Small intestine (tissue), 7 donors: ENCODE results near the gene TGIF2. TPM values are rescaled to one million over a fixed set of nuclear protein-coding genes. Genes with fewer than 3 reads are reported as not detected.
A peak's percentile ranks its signal among the peaks of the same experiment; 100 is the strongest.

ENCODE experiments used
- DNase-seq, 2 donors: peaks; one replicate each; pipeline versions ENCODE4 v3.0.0 to v3.0.0-alpha.2; 2013
- FAIRE-seq: peaks from 2 replicates; lab custom pipeline; 2012; peaks lifted over from hg19 to GRCh38; lab: Jason Lieb, UNC
- H3K27ac ChIP-seq, 3 donors: one replicate each; pipeline ENCODE4 v1.5.1; 2013; ENCODE audit warnings: low read length in 2 of 3, mild to moderate bottlenecking in 2 of 3, control low read depth in 1 of 3, inconsistent platforms in 1 of 3, low read depth in 1 of 3, moderate library complexity in 1 of 3
- H3K27me3 ChIP-seq, 3 donors: one replicate each; pipeline ENCODE4 v1.6.1; 2013; ENCODE audit warnings: low read length in 3 of 3, inconsistent platforms in 1 of 3; ENCODE audit not compliant: control insufficient read depth in 3 of 3, insufficient read depth in 3 of 3
- H3K36me3 ChIP-seq, 3 donors: one replicate each; pipeline ENCODE4 v1.6.1; 2013; ENCODE audit warnings: low read length in 3 of 3, inconsistent platforms in 1 of 3, low read depth in 1 of 3, mild to moderate bottlenecking in 1 of 3, moderate library complexity in 1 of 3; ENCODE audit not compliant: control insufficient read depth in 3 of 3, insufficient read depth in 2 of 3
- H3K4me1 ChIP-seq, 3 donors: one replicate each; pipeline ENCODE4 v1.6.1; 2013; ENCODE audit warnings: low read length in 2 of 3, inconsistent platforms in 1 of 3, low read depth in 1 of 3, mild to moderate bottlenecking in 1 of 3, moderate library complexity in 1 of 3; ENCODE audit not compliant: control insufficient read depth in 3 of 3, insufficient read depth in 2 of 3
- H3K4me3 ChIP-seq, 3 donors: one replicate each; pipeline ENCODE4 v1.5.1; 2013; ENCODE audit warnings: low read length in 3 of 3, control low read depth in 1 of 3, inconsistent platforms in 1 of 3, low read depth in 1 of 3, mild to moderate bottlenecking in 1 of 3, moderate library complexity in 1 of 3
- H3K9me3 ChIP-seq, 2 donors: one replicate each; pipeline ENCODE4 v1.6.1; 2013; ENCODE audit warnings: low read depth in 1 of 2, low read length in 1 of 2; ENCODE audit not compliant: control insufficient read depth in 2 of 2, insufficient read depth in 1 of 2
- WGBS, 3 donors: extraction: QIAGEN DNeasy Blood & Tissue Kit; methylation state at CpG; one replicate each; pipeline ENCODE4 v1.1.7; 2013; 5-methylcytosine and 5-hydroxymethylcytosine counted together
- polyA plus RNA-seq, 4 donors: library from polyadenylated mRNA; stranded (reverse) in 3 of 4; unstranded in 1 of 4; fragments of 200-250 nt in 3 of 4; fragments of 120-200 nt in 1 of 4; gene quantifications; one replicate each; pipeline versions ENCODE4 v1.2.1 to v1.2.3, GENCODE V29; 2013
- donor health status: healthy with polysubstance abuse.
- donor health status: control.
- donor health status: control.
- donor health status: Bipolar disorder and iron deficiency.
- donor health status: healthy.

TGIF2 gene
- polyA plus RNA-seq, 4 donors = 0.45 to 46.9 (median 5.5) TPM

DNA sequence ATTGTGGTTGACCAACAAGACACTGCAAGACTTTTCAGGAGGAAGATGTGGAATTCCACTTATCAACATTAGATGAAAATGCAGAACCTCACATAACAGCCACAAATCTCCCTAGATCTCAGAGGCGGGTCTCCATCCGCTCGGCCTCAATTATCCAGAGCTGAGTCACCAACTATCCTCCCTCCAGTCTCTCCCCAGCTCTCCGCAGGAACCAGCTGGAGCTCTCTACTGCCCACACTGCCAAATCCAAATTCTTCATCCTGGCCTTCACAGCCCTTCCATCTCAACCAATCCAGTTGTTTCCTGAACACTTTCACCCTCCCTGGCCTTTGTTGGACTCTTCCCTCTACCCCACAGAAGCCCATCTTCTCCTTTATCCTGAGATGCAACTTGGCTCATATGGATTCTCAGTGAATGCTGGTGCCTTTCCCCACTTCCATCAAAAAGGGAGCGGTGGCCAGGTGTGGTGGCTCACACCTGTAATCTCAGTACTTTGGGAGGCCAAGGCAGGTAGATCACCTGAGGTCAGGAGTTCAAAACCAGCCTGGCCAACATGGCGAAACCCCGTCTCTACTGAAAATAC is 3.5 kb upstream of the TGIF2 start:
- H3K4me1 ChIP-seq = peaks cover 0 to 20% (median 0%) of the 10 kb centered on the region in 3 donors
- no peaks in the 10 kb centered on the region for H3K27me3 ChIP-seq
- no peaks in the 10 kb centered on the region for H3K36me3 ChIP-seq
- H3K4me3 ChIP-seq = no peak overlapping the region
- H3K9me3 ChIP-seq = peaks cover 0 to 8% of the 10 kb centered on the region in 2 donors
- DNase-seq (no peak), FAIRE-seq (no peak)
- 77 to 79% (median 78%) methylated on average over 7 of the region's 7 CpGs for WGBS, 3 donors
- H3K27ac ChIP-seq = no peak overlapping the region

DNA sequence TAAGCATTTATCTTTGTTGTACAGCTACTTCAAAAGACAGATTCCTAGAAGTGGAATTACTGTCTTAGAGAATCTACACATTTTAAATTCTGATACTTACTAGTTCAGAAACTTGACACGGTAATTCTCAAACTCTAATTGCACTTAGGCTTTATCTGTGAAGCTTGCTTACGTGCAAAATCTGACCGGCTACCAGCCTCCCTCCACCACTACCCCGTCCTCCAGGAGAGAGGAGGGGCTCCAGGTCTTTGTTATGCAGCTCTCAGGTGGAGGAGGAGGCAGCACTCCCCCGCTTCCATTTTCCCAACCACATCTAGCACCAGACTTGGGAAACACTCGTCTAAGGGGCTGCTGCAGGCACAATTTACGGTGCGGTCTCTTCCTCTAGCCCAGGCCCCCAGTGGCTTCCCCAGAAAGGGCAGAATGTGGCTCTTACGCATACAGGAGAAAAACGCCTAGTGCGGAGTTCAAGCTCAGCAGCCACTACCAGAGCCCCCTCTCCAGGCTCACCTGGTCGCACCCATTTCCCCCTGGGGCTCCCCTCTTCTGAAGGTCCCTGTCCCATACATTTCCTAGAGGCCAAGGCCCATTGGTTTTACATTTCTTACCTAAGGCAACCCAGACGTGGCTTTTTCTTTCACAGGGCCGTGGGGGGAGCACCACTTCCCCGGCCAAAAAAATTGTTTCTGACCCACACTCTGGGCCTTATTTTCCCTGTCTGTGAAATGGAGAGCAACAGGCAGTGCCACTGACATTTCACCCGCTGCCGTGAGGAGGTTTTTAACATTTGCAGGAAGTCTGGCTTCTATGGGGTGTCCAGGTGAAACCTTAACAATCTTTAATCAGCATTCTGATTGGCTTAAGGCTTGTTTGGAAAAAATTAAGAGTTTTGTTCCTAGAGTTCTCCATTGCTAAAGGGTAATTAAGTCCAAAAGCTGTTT is 1.6 kb upstream of the TGIF2 start:
- no peaks in the 10 kb centered on the region for H3K27me3 ChIP-seq
- peaks cover 0 to 34% (median 5%) of the 10 kb centered on the region in 3 donors for H3K4me1 ChIP-seq
- peaks cover 0 to 6% (median 0%) of the 10 kb centered on the region in 3 donors for H3K36me3 ChIP-seq
- H3K27ac ChIP-seq = peak overlapping the region in 2 of 3 donors; percentile 91 to 95
- H3K4me3 ChIP-seq = peak overlapping the region in 1 of 3 donors; percentile 52
- H3K9me3 ChIP-seq = no peaks in the 10 kb centered on the region
- WGBS, 3 donors = 64 to 70% (median 67%) methylated on average over 17 of the region's 17 CpGs
- DNase-seq (peak in 1 of 2 donors; percentile 61), FAIRE-seq (no peak)

- Histone ChIP-seq H3K9me3 (no peaks in the 10 kb centered on the region), H3K4me1 (peaks cover 0 to 35% (median 5%) of the 10 kb centered on the region in 3 donors), H3K27me3 (no peaks in the 10 kb centered on the region), H3K4me3 (peak overlapping the region in 2 of 3 donors; percentile 52 to 82), H3K27ac (peak overlapping the region; percentile 27 to 95 (median 91)), H3K36me3 (peaks cover 0 to 7% (median 0%) of the 10 kb centered on the region in 3 donors)
- DNase-seq (peak; percentile 57 to 78), FAIRE-seq (no peak)
- WGBS, 3 donors = 12 to 14% (median 13%) methylated on average over 20 of the region's 20 CpGs
Measured at GRCh38 chr20:36572701-36573102, 695 bp upstream of the TGIF2 start.

DNA sequence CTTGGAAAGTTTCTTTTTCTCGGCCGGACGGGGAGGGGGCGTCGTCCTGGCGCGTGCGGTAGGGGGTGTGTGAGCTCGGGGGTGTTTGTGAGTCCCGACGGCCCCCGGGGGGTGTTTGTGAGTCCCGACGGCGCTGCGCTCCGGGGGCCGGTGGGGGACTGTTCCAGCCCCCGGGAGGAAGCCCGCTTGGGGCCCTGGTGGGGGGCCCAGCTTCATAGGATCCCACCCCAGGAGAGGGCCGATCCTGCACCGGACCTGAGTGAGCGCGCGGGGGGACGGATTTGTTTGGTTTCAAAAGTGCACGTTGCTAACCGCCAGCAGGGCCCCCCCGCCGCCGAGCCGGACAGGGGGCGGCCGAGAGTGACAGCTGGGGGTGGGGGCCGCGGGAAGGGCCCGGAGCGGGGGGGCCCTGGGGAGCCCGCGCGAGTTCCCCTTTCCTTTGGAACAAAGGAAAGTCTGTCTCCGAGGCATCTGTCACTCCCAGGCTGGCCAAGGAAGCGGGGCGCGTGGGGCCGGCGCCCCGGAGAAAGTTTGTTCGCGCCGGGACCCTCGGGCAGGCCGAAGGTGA is 485 bp downstream of the TGIF2 start:
- no peaks in the 10 kb centered on the region for H3K27me3 ChIP-seq
- H3K36me3 ChIP-seq = peaks cover 0 to 17% (median 0%) of the 10 kb centered on the region in 3 donors
- FAIRE-seq (no peak), DNase-seq (peak in 1 of 2 donors; percentile 63)
- H3K9me3 ChIP-seq = no peaks in the 10 kb centered on the region
- 0 to 1% (median 0%) methylated on average over 33 to 53 of the region's 53 CpGs for WGBS, 3 donors
- H3K4me1 ChIP-seq = peaks cover 0 to 47% (median 5%) of the 10 kb centered on the region in 3 donors
- H3K27ac ChIP-seq = peak overlapping the region; percentile 89 to 99 (median 91)
- H3K4me3 ChIP-seq = peak overlapping the region; percentile 82 to 97 (median 82)

DNA sequence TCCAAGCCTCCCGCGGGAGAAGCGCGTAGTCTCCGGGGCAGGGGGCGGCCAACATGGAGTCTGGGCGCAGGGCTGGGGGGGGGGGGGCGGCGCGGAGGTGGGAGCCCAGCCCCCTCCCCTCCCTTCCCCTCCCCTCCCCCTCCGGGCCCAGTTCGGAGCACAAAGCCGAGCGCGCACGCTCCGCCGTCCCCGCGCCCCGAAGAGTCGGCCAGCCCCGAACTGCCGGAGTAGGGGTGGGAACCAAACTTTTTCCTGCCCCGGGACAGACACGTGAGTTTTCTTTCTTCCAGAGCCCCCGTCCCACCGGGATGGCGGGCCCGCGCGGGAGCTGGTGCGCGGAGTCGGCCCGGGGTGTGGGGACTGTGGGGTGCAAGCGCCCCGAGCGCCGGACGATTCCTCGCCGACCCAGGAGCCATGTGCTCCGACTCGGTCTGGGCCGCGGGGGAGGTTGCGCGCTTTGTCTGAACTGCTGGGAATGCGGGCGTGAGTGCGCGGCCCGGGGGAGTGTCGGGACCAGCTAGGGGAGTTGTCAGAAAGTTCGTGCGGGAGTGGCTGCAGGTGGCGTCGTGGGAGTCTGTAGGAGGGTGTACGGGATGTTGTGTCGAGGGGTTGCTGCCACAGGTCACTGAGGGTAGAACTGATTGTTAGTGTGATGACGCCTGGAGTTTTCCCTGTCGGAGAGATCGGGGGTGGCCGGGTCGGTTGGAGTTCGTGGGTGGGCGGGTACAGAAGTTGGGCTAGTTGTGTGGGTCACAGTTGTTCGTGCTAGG is 1.2 kb downstream of the TGIF2 start:
- H3K36me3 ChIP-seq = peaks cover 2 to 23% (median 3%) of the 10 kb centered on the region in 3 donors
- 0 to 1% (median 1%) methylated on average over 40 to 65 of the region's 69 CpGs for WGBS, 3 donors
- peak overlapping the region; percentile 82 to 97 (median 82) for H3K4me3 ChIP-seq
- H3K9me3 ChIP-seq = no peaks in the 10 kb centered on the region
- H3K27ac ChIP-seq = peak overlapping the region; percentile 17 to 99 (median 91)
- H3K4me1 ChIP-seq = peaks cover 0 to 52% (median 5%) of the 10 kb centered on the region in 3 donors
- no peaks in the 10 kb centered on the region for H3K27me3 ChIP-seq
- FAIRE-seq (no peak), DNase-seq (peak; percentile 49 to 84)

GRCh38 chr20:36576081-36576445 is 2.7 kb downstream of the TGIF2 start:
- FAIRE-seq (no peak), DNase-seq (peak in 1 of 2 donors; percentile 51)
- WGBS, 3 donors = 17 to 32% (median 31%) methylated on average over 1 of the region's 1 CpG
- H3K36me3 ChIP-seq = peaks cover 4 to 34% (median 10%) of the 10 kb centered on the region in 3 donors
- no peak overlapping the region for H3K4me3 ChIP-seq
- no peaks in the 10 kb centered on the region for H3K27me3 ChIP-seq
- peak overlapping the region in 1 of 3 donors; percentile 99 for H3K27ac ChIP-seq
- peaks cover 0 to 64% (median 5%) of the 10 kb centered on the region in 3 donors for H3K4me1 ChIP-seq
- H3K9me3 ChIP-seq = no peaks in the 10 kb centered on the region

- no peaks in the 10 kb centered on the region for H3K27me3 ChIP-seq
- peaks cover 4 to 56% (median 10%) of the 10 kb centered on the region in 3 donors for H3K36me3 ChIP-seq
- WGBS, 3 donors = 89 to 92% (median 91%) methylated on average over 15 of the region's 15 CpGs
- H3K27ac ChIP-seq = peak overlapping the region in 1 of 3 donors; percentile 95
- no peak for FAIRE-seq
- H3K4me1 ChIP-seq = peaks cover 0 to 53% (median 5%) of the 10 kb centered on the region in 3 donors
- DNase-seq = peak in 1 of 2 donors; percentile 50
- H3K9me3 ChIP-seq = no peaks in the 10 kb centered on the region
- no peak overlapping the region for H3K4me3 ChIP-seq
Measured at GRCh38 chr20:36578356-36579041, 5.1 kb downstream of the TGIF2 start.
